ENCODE measurements around the gene LRRC32.

LRRC32 gene

GRCh38 chr11:76702336-76703128 is 32.0 kb upstream of the LRRC32 start:
- ATAC-seq: no peak

GRCh38 chr11:76701294-76702040 is 30.9 kb upstream of the LRRC32 start:
- ATAC-seq: peak; percentile 70
- no peak for TF ChIP-seq BACH2 (CRISPR knock-in tag; IDR thresholded peaks at IDR 0.05; ENCODE audit: borderline replicate concordance)

More at GRCh38 chr11:76702336-76703128, 32.0 kb upstream of the LRRC32 start:
- TF ChIP-seq ZFP30 (CRISPR knock-in tag; IDR thresholded peaks at IDR 0.05): no peak
- no peak for TF ChIP-seq PPARA (CRISPR knock-in tag; IDR thresholded peaks at IDR 0.05; ENCODE audit: borderline replicate concordance)
- no peak for TF ChIP-seq RARB (CRISPR knock-in tag; IDR thresholded peaks at IDR 0.05)
- no peak for TF ChIP-seq ZNF8 (CRISPR knock-in tag; IDR thresholded peaks at IDR 0.05)
- TF ChIP-seq TCF4 (CRISPR knock-in tag; IDR thresholded peaks at IDR 0.05; ENCODE audit: borderline replicate concordance): no peak
- no peak for TF ChIP-seq ZNF565 (CRISPR knock-in tag; conservative IDR thresholded peaks at IDR 0.05; ENCODE audit: low read depth)
- no peak for TF ChIP-seq POU6F1 (CRISPR knock-in tag; IDR thresholded peaks at IDR 0.05; ENCODE audit: borderline replicate concordance, low read depth)
- TF ChIP-seq TSHZ2 (CRISPR knock-in tag; IDR thresholded peaks at IDR 0.05): no peak
- TF ChIP-seq CREB5 (CRISPR knock-in tag; IDR thresholded peaks at IDR 0.05; ENCODE audit: low read depth): no peak
- TF ChIP-seq OSR1 (CRISPR knock-in tag; IDR thresholded peaks at IDR 0.05): no peak
- no peak for TF ChIP-seq ZC3H10 (CRISPR knock-in tag; IDR thresholded peaks at IDR 0.05)
- no peak for TF ChIP-seq ISL1 (CRISPR knock-in tag; IDR thresholded peaks at IDR 0.05)
- TF ChIP-seq TOX (CRISPR knock-in tag; IDR thresholded peaks at IDR 0.05; ENCODE audit: borderline replicate concordance): no peak
- no peak for TF ChIP-seq ZFP3 (CRISPR knock-in tag; IDR thresholded peaks at IDR 0.05)

- ATAC-seq: peak; percentile 86
- TF ChIP-seq ZNF70 (CRISPR knock-in tag; IDR thresholded peaks at IDR 0.05) (no peak), TCF4 (CRISPR knock-in tag; IDR thresholded peaks at IDR 0.05; ENCODE audit: borderline replicate concordance) (0 out of 2 replicates have a peak, but pooled peaks have one; percentile 16), BACH2 (CRISPR knock-in tag; IDR thresholded peaks at IDR 0.05; ENCODE audit: borderline replicate concordance) (no peak), POU6F1 (CRISPR knock-in tag; IDR thresholded peaks at IDR 0.05; ENCODE audit: borderline replicate concordance, low read depth) (no peak)
These were observed 29.9 kb upstream of the LRRC32 start for GRCh38 chr11:76700177-76701100.

Measured in SK-N-SH treated with all-trans-retinoic acid at 6 μM for 48 hours (cell line).